Left ventricle myocardium superior (tissue), 1 donor: ENCODE data around the gene FAM131B. TPM values are rescaled to one million over a fixed set of nuclear protein-coding genes. Genes with fewer than 3 reads are reported as not detected.

Source experiments
- microRNA-seq: library from miRNA; unstranded; fragments of <30 nt; microRNA quantifications from one replicate; pipeline ENCODE4 v1.2.0, GENCODE V29; 2020; ENCODE audit warnings: borderline number of aligned reads
- total RNA-seq: library from RNA; stranded (reverse); fragmentation: NEBNext Ultra II Directional; extraction: Animal tissue kit (Norgen Biotek cat#: 25700); gene quantifications from one replicate; pipeline ENCODE4 v1.2.1, GENCODE V29; 2021
- donor health status: DM: no; HTN: yes; CAD: no; lungs with severe emphysema.

Gene FAM131B
- total RNA-seq, 1 donor from 2014 or later = 0.57 TPM

Small RNA genes within 50 kb of the gene (microRNA-seq; reads per million reads assigned to microRNA genes)
- not detected for gene MIR6892

Other genes starting within 250 kb of the FAM131B start
- not detected for gene PIP, start 230.6 kb downstream of the FAM131B start, total RNA-seq
- gene TAS2R39, start 179.3 kb downstream of the FAM131B start, total RNA-seq = not detected
- not detected for gene TAS2R40, start 140.7 kb downstream of the FAM131B start, total RNA-seq
- 303 TPM for gene GSTK1, start 99.3 kb downstream of the FAM131B start, total RNA-seq
- gene TMEM139, start 77.8 kb downstream of the FAM131B start, total RNA-seq = 20.3 TPM
- gene CASP2, start 74.4 kb downstream of the FAM131B start, total RNA-seq = 12.6 TPM
- not detected for gene CLCN1, start 46.6 kb downstream of the FAM131B start, total RNA-seq
- gene ZYX, start 18.6 kb upstream of the FAM131B start, total RNA-seq = 73.9 TPM
- not detected for gene EPHA1, start 46.1 kb upstream of the FAM131B start, total RNA-seq
- not detected for gene TAS2R60, start 80.7 kb upstream of the FAM131B start, total RNA-seq
- not detected for gene TAS2R41, start 115.2 kb upstream of the FAM131B start, total RNA-seq
- 0.15 TPM for gene CTAGE15, start 209.1 kb upstream of the FAM131B start, total RNA-seq